Spleen (tissue), 7 donors: ENCODE measurements around the gene ZNF618.

Source experiments
- CTCF ChIP-seq, 11 experiments: fragments of 200-600 bp in 7 of 11; fragments of 450-650 bp in 4 of 11; sonication (generic) in 4 of 11; IDR thresholded peaks in 8 of 11; conservative IDR thresholded peaks in 3 of 11; 1 replicate in 7 of 11; 2 replicates in 4 of 11; pipeline versions ENCODE4 v1.4.0 to v1.8.0; 2016 to 2021; ENCODE audit warnings: antibody characterized with exemption in 11 of 11, inconsistent platforms in 4 of 11, mild to moderate bottlenecking in 1 of 11
- POLR2A ChIP-seq, 3 donors: fragments of 450-650 bp; IDR thresholded peaks; one replicate each; pipeline ENCODE4 v1.5.1; 2017; ENCODE audit warnings: antibody characterized with exemption in 3 of 3, mild to moderate bottlenecking in 1 of 3
- donor health status: DM: no; HTN: no; CAD: no; lungs with moderate emphysema.
- donor health status: DM: no; HTN: no; CAD: no.
- donor health status: DM: no; HTN: no; CAD: no.

- no peak for TF ChIP-seq CTCF (IDR thresholded peaks at IDR 0.05 in 8 of 11, conservative IDR thresholded peaks at IDR 0.05 in 3 of 11)
- no peak for TF ChIP-seq POLR2A (IDR thresholded peaks at IDR 0.05)
Observed at GRCh38 chr9:113928269-113928668, 52.2 kb downstream of the ZNF618 start.
